GM19043 (cell line): ENCODE measurements around the gene PAX1.

Source experiments
- ATAC-seq: cut with Tn5 transposase; IDR thresholded peaks from one replicate; pipeline ENCODE4 v1.9.1; 2021; ENCODE audit warnings: low read depth; ENCODE audit not compliant: unreplicated experiment

Gene PAX1

DNA sequence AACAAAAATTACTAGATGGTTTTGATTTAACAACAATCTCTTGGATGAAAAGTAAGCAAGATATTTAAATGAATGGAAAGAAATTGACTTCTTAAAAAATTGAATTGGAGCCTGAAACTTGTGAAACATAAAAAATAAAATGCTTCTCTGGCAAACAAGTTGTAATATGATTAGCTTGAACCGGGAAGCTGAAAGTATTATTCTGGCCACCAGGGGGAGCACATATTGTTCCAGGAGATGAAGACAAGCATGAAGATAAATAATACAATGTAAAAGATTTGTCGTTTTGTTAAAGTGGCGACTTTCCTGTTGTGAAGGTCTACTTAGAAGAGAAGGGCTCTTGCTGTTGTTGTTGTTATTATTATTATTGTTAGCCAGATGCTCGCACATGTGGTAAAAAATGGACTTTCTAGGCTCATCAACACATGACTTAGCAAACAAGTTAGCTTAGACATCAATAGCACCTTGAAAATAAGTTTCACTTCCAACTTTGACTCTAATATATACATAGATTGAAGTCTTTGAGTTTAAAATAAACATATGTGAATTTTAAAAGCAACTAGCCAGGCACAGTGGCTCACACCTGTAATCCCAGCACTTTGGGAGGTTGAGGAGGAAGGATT, 14.2 kb downstream of the PAX1 start:
- no peak for ATAC-seq

DNA sequence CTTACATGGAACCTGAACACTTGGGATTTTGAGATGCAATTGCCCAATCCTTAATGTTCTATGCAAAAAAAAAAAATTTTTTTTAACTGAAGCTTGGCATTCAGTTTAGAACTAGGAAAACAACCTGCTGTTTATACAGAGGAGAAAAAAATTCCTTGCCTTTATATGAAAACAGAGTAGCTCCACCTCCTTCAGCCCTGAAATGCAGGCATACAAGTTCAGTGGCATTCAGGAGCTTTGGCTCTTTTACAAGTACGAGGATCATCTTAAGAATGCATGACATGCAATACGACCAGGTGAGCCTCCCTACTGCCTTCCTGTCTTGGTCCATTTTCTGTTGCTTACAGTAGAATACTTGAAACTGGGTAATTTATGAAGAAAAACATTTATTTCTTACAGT, 20.4 kb downstream of the PAX1 start:
- no peak for ATAC-seq

DNA sequence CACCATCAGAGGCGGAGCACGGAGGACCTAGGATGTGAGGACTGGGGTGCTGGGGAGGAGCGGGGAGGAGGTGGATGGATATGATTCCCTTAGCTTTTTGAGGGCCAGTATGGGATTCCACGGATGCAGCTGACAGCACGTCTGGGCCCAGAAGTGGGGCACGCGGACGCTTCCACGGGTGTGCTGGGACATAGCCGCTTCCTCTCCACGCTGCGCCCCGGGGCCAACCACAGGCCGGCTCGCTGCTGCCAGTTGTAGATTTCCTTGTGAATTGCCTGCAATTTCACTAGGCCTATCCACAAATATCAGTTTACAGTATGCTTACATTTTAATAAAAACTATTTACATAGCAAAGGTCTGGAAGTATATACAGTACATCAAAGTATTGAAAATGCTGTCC, 23.9 kb downstream of the PAX1 start:
- ATAC-seq: no peak

DNA sequence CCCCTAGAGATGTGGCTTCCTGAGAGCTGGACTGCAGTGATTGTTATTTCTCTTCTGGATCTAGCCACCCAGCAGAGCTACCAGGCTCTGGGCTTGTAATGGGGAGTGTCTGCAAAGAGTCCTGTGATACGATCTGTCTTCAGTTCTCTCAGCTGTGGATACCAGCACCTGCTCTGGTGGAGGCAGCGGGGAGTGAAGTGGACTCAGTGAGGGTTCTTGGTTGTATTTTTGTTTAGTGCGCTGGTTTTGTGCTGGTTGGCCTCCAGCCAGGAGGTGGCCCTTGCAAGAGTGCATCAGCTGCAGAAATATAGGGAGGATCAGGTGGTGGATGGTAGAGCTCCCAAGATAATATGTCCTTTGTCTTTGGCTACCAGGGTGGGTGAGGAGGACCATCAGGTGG, 33.7 kb downstream of the PAX1 start:
- ATAC-seq: no peak

GRCh38 chr20:21739682-21740081, 34.2 kb downstream of the PAX1 start:
- no peak for ATAC-seq

DNA sequence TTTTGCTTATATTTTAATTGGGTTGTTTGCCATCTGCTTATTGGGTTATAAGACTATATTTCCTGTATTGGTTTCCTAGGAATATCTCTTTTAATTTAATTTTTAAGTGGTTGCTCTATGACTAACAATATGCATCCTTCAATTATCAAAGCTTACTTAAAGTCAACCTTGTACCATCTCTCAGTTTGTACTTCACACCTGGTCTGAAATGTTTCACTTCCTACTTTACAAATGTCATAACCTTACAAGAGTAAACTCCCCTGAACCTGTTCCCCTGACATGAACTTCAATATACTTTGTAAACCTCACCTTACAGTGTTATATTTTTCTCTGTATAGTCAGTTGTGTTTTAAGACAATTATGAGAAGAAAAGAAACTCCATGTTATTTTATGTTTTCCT, 35.8 kb downstream of the PAX1 start:
- ATAC-seq: no peak

DNA sequence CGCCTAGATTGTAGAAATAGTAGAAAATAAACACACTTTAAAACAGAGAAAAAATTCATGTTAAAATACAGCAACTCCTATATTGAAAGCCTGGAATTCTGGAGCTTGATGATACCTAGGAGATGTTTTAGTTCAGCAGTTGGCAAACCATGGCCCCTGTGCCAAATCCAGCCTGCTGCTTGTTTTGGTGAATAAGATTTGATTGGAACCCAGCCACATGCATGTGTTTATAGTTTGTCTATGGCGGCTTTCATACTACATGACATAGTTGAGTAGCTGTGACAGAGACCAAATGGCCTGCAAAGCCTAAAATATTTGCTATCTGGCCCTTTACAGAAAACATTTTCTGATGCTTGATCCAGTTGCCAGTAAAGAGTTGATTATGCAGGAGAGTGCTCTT, 57.2 kb downstream of the PAX1 start:
- no peak for ATAC-seq

DNA sequence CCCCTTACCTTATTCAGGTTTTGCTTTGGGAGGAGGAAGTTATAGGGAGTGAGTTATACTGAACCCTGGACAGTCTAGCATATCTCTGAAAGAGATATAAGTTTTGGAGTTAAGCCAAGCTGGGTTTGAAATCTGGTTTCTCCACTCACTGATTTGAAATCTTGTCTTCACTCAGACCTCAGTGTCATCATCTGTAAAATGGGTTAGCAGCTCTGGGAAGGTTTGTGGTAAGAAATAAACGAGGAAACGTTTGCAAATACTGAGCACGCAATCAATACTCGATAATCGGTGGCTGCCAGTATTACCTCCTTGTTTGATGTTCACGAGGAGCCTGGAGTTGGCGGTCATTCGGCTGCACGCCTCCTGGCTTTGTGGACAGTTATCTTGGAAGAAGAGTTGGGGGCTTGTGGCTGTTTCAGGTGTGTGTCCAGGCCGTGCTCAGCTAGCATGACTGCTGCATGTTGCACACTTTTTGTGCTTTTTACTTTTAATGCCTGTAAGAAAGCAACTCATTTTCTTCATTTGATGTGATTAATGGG, 61.8 kb downstream of the PAX1 start:
- no peak for ATAC-seq

DNA sequence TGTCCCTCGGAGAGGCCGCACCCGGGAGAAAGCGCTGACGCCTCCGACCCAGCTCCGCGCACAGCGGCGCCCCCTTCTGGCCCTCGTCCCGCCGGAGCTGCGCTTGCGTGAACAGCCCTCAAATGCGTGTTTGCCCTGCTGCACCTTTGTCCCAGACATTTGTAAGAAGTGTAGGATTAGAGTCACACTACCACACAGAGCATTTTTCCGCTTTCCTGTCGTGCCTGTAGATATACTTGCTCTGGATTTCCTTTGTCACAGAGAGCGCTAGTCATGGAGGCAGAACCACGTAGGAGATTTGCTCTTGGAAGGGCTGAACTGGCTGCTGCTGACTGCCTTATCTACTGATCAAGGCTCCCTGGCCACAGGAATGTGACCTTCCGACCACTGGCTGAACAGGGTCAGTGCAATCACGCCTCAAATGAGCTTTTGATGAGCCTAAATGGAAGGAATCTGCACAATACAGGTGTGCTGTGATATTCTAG, 62.3 kb downstream of the PAX1 start:
- no peak for ATAC-seq
